Epithelial cell of esophagus (primary cell): ENCODE results near the gene APP.

ENCODE experiments used
- DNase-seq: peaks from one replicate; pipeline ENCODE4 v3.0.0; 2010; ENCODE audit warnings: low read depth
- H3K4me3 ChIP-seq: 2 replicates; pipeline ENCODE4 v1.5.1; 2011; ENCODE audit warnings: mild to moderate bottlenecking, low read length, control low read depth
- CTCF ChIP-seq: IDR thresholded peaks from 2 replicates; pipeline ENCODE4 v1.5.1; 2011; ENCODE audit warnings: low read depth, mild to moderate bottlenecking, low read length, control low read depth, inconsistent platforms; ENCODE audit not compliant: insufficient read depth; ENCODE audit errors: missing control alignments

The APP gene

GRCh38 chr21:26170471-26171257 lies at the start of gene APP:
APP (minus strand) TSS chr21:26170770; CDS start chr21:26170620, 150 bp downstream.
- peak; percentile 84 for DNase-seq
- TF ChIP-seq CTCF: peak; percentile 46
- H3K4me3 ChIP-seq: peak within 1 kb of the TSS; percentile 82

DNA sequence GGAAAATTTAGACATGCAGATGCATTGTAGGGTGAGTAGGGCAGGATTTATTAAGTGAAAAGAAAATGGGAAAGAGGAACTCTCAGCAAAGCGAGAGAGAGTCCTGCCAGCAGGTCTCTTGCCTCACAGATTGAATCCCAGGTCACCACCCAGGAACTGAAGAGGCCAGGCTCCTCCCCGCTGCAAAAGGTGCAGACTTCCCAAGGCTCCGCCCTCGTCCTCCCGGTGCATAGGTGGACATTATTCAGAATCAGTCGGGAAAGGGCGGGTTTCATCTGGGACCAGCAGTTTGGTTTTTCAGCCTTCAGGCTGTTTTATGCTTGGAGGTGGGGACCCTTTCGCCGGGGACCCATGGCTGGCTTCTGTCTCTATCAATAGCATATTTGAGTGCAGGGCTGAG lies 41.6 kb upstream of the APP start:
- no peak for TF ChIP-seq CTCF
- H3K4me3 ChIP-seq: no peak overlapping the region
- DNase-seq: no peak

GRCh38 chr21:26210614-26211013 lies 40.0 kb upstream of the APP start:
- peak; percentile 39 for DNase-seq
- H3K4me3 ChIP-seq: no peak overlapping the region
- TF ChIP-seq CTCF: no peak

- no peak for TF ChIP-seq CTCF
- DNase-seq: no peak
These were observed 36.5 kb upstream of the APP start for GRCh38 chr21:26207021-26207420.

GRCh38 chr21:26199456-26199855 lies 28.9 kb upstream of the APP start:
- no peak for TF ChIP-seq CTCF
- no peak overlapping the region for H3K4me3 ChIP-seq
- peak; percentile 93 for DNase-seq

More at GRCh38 chr21:26207021-26207420, 36.5 kb upstream of the APP start:
- no peak overlapping the region for H3K4me3 ChIP-seq

DNA sequence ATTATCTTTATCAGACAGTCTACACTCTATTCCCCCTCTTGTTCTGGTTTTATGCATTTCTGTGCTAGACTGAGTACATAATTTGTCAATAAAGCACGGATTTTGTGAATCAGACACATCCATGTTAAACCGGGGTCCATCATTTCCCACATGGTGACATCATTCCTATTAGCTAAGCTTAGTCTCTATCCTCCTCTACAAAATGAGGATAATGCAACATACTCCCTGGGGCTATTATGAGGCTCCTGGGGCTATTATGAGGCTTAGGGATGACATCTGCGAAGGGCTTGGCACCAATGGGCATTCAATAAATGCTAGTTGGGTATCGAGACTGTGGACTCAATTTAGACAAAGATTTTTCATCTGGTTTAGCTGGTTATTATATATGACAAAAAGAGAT lies 25.1 kb upstream of the APP start:
- H3K4me3 ChIP-seq: no peak overlapping the region
- TF ChIP-seq CTCF: no peak
- no peak for DNase-seq

GRCh38 chr21:26194811-26195251 lies 24.3 kb upstream of the APP start:
- no peak for DNase-seq
- TF ChIP-seq CTCF: no peak
- no peak overlapping the region for H3K4me3 ChIP-seq
